Esophagus muscularis mucosa (tissue), 4 donors: ENCODE measurements around the gene ENOSF1. TPM values are rescaled to one million over a fixed set of nuclear protein-coding genes. Genes with fewer than 3 reads are reported as not detected.

Experiments used
- DNase-seq: peaks from one replicate; pipeline ENCODE4 v3.0.0-alpha.2; 2017; ENCODE audit errors: extremely low spot score
- H3K27ac ChIP-seq, 4 donors: fragments of 200-600 bp; sonication (generic); replicated peaks in 1 of 4; 1 replicate in 3 of 4; 2 replicates in 1 of 4; pipeline ENCODE4 v1.5.1; 2016 to 2019; ENCODE audit warnings: mild to moderate bottlenecking in 1 of 4
- H3K27me3 ChIP-seq, 4 donors: fragments of 200-600 bp; sonication (generic); one replicate each; pipeline versions ENCODE4 v1.5.1 to v1.6.0; 2016 to 2019
- H3K36me3 ChIP-seq, 4 donors: fragments of 200-600 bp; sonication (generic); one replicate each; pipeline ENCODE4 v1.5.1; 2016 to 2019
- H3K4me1 ChIP-seq, 4 donors: fragments of 200-600 bp; sonication (generic); one replicate each; pipeline ENCODE4 v1.5.1; 2016 to 2019
- H3K4me3 ChIP-seq, 4 donors: fragments of 200-600 bp; sonication (generic); 1 replicate in 2 of 4; 2 replicates in 2 of 4; pipeline ENCODE4 v1.5.1; 2016 to 2019; ENCODE audit warnings: mild to moderate bottlenecking in 4 of 4, moderate library complexity in 1 of 4
- H3K9me3 ChIP-seq, 4 donors: fragments of 200-600 bp; sonication (generic); 1 replicate in 3 of 4; 2 replicates in 1 of 4; pipeline ENCODE4 v1.5.1; 2016 to 2019
- CTCF ChIP-seq, 3 experiments: fragments of 200-600 bp in 2 of 3; fragments of 450-650 bp in 1 of 3; sonication (generic) in 2 of 3; IDR thresholded peaks; one replicate each; pipeline ENCODE4 v1.5.1; 2017 to 2019; ENCODE audit warnings: antibody characterized with exemption in 3 of 3, mild to moderate bottlenecking in 2 of 3, moderate library complexity in 1 of 3
- EP300 ChIP-seq: sonication (generic); formaldehyde crosslinking; IDR thresholded peaks from one replicate; pipeline ENCODE4 v1.6.1; 2017; ENCODE audit warnings: antibody characterized with exemption
- POLR2A ChIP-seq: fragments of 450-650 bp; IDR thresholded peaks from one replicate; pipeline ENCODE4 v1.6.1; 2017; ENCODE audit warnings: antibody characterized with exemption, moderate library complexity, mild to moderate bottlenecking, low read depth
- POLR2AphosphoS5 ChIP-seq, 2 donors: sonication (generic); formaldehyde crosslinking; IDR thresholded peaks; one replicate each; pipeline ENCODE4 v1.6.1; 2017; ENCODE audit warnings: antibody characterized with exemption in 2 of 2
- WGBS: methylation state at CpG from one replicate; pipeline ENCODE4 v1.1.5; 2018; 5-methylcytosine and 5-hydroxymethylcytosine counted together
- intact Hi-C: fragments of 100-400 bp; cut with DNase I; formaldehyde crosslinking; loops from one replicate; pipeline ENCODE4 v1.15.1; 2023
- total RNA-seq, 4 donors: library from RNA; depleted of rRNA; stranded (reverse); fragments of >200 nt; gene quantifications; one replicate each; pipeline versions ENCODE4 v1.1.0 to v1.2.1, GENCODE V29; 2016

The ENOSF1 gene
- total RNA-seq, 4 donors from 2014 or later, result 21.6 to 53.2 (median 26.1) TPM

GRCh38 chr18:744832-745597 lies 32.6 kb upstream of the ENOSF1 start:
- H3K36me3 ChIP-seq, result peaks cover 0 to 71% (median 31%) of the 10 kb centered on the region in 4 donors
- intact Hi-C loops, result loop anchor here (5.0 kb wide), 1 partner anchor 87 kb away; no protein-coding TSS in a partner anchor
- 90% methylated on average over 2 of the region's 2 CpGs for WGBS

DNA sequence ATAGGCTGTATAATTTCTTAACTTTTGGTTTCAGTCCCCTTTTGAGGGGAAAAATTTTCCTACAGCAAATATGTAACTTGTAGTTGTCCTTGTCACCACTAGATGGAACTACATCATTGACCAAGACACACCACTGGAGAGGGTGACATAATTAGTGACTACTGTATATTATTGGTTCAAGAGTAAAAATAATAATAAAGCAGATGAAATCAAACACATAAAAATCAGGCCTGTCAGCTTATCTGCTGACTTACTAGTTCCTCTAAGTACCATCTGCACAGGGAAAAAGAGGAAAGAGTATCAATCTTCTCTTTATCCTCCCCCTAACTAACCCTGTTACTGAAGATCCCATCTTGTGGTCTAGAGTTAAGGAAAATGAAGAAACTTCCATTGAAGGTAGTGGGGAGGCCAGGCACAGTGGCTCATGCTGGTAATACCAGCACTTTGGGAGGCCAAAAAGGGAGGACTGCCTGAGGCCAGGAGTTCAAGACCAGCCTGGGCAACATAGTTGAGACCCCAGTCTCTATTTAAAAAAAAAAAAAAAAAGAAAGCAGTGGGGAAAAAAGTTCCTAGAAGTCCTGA lies 29.6 kb upstream of the ENOSF1 start:
- intact Hi-C loops, result loop anchor here (5.0 kb wide), 1 partner anchor 90 kb away; no protein-coding TSS in a partner anchor
- Histone ChIP-seq H3K9me3 (no peaks in the 10 kb centered on the region), H3K4me1 (no peaks in the 10 kb centered on the region), H3K36me3 (peaks cover 0 to 81% (median 42%) of the 10 kb centered on the region in 4 donors), H3K27me3 (no peaks in the 10 kb centered on the region), H3K4me3 (no peak overlapping the region), H3K27ac (no peak overlapping the region)
- TF ChIP-seq POLR2A (no peak), CTCF (IDR thresholded peaks at IDR 0.05) (peak; percentile 72 to 80 (median 73))
- no peak for DNase-seq

More at GRCh38 chr18:744832-745597, 32.6 kb upstream of the ENOSF1 start:
- H3K27ac ChIP-seq, result no peak overlapping the region
- no peaks in the 10 kb centered on the region for H3K9me3 ChIP-seq
- no peaks in the 10 kb centered on the region for H3K4me1 ChIP-seq
- DNase-seq, result no peak
- TF ChIP-seq EP300 (no peak), POLR2AphosphoS5 (IDR thresholded peaks at IDR 0.05) (no peak), POLR2A (no peak), CTCF (IDR thresholded peaks at IDR 0.05) (no peak)
- H3K4me3 ChIP-seq, result no peak overlapping the region
- no peaks in the 10 kb centered on the region for H3K27me3 ChIP-seq

GRCh38 chr18:732371-732770 lies 19.9 kb upstream of the ENOSF1 start:
- H3K27ac ChIP-seq, result no peak overlapping the region
- H3K4me3 ChIP-seq, result no peak overlapping the region
- H3K27me3 ChIP-seq, result no peaks in the 10 kb centered on the region
- no peak for DNase-seq
- no peak for TF ChIP-seq CTCF (IDR thresholded peaks at IDR 0.05)
- TF ChIP-seq POLR2AphosphoS5 (IDR thresholded peaks at IDR 0.05), result no peak
- TF ChIP-seq EP300, result no peak
- no peak for TF ChIP-seq POLR2A
- peaks cover 11 to 76% (median 56%) of the 10 kb centered on the region in 4 donors for H3K36me3 ChIP-seq
- 90% methylated on average over 3 of the region's 3 CpGs for WGBS
- intact Hi-C loops, result no loop called here
- H3K9me3 ChIP-seq, result no peaks in the 10 kb centered on the region
- no peaks in the 10 kb centered on the region for H3K4me1 ChIP-seq

DNA sequence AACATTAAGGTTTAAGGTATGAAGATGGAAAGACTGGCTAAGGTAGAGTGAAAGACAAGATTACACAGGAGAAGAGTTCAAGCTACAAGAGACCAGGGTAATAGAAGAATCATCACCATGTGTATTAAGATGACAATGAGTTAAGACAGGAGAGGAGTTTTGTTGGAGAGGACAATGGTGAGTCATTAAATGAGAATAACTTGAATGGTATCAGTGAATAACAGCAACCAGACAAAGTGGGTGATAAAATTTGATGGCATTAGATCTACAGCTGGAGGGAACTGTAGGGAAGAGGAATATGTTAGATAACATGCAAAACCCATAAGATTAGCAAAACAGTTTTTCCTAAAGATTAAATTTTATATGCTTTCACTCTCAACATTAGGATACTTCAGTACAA lies 18.8 kb upstream of the ENOSF1 start:
- intact Hi-C loops, result no loop called here
- no peak for DNase-seq
- H3K4me3 ChIP-seq, result no peak overlapping the region
- H3K4me1 ChIP-seq, result no peaks in the 10 kb centered on the region
- no peaks in the 10 kb centered on the region for H3K27me3 ChIP-seq
- no peak overlapping the region for H3K27ac ChIP-seq
- no peak for TF ChIP-seq POLR2A
- TF ChIP-seq CTCF (IDR thresholded peaks at IDR 0.05), result no peak
- TF ChIP-seq EP300, result no peak
- TF ChIP-seq POLR2AphosphoS5 (IDR thresholded peaks at IDR 0.05), result no peak
- H3K9me3 ChIP-seq, result no peaks in the 10 kb centered on the region
- peaks cover 11 to 65% (median 46%) of the 10 kb centered on the region in 4 donors for H3K36me3 ChIP-seq
